HG03196 (cell line): ENCODE data around the gene KCNQ4.

Experiments
- ATAC-seq: cut with Tn5 transposase; IDR thresholded peaks from one replicate; pipeline ENCODE4 v1.9.1; 2021; ENCODE audit not compliant: unreplicated experiment

The KCNQ4 gene

DNA sequence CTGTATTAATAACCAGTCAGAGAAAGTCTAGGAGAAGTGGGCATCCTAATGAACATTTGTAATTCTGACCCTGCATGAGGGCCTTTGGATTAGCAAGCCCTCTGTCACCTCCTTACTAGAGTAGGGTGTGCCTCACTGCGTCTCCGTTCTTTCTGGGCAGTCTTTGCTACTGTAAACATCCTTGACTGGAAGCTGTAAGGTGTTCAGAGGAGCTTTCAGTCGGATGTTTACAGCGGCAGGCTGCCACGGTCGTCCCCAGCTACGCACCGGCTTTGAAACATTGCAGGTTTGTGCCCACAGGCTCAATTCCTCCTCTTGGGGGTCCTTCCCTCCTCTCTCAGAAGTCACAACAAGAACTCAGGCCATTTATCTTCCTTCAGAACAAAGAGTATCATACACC, 29.4 kb upstream of the KCNQ4 start:
- ATAC-seq, result no peak

DNA sequence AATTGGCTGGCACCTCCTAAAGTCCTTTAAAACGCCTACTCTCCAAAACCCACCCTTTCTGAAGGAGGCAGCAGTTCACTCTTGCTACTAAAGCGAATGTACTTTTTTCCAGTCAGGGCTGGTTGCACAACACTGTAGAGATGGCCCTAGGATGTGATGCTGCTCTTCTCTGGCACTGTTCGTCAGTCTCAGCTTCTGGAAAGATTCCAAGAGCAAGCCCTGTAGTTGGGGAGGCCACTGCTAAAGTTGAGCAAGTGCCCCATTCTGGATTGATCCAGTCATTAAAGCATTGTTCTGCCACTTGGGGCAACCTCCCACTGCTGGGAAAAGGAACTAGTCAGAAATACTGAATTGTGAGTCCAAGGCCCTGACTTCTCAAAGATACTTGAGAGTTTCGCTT, 28.5 kb upstream of the KCNQ4 start:
- no peak for ATAC-seq

DNA sequence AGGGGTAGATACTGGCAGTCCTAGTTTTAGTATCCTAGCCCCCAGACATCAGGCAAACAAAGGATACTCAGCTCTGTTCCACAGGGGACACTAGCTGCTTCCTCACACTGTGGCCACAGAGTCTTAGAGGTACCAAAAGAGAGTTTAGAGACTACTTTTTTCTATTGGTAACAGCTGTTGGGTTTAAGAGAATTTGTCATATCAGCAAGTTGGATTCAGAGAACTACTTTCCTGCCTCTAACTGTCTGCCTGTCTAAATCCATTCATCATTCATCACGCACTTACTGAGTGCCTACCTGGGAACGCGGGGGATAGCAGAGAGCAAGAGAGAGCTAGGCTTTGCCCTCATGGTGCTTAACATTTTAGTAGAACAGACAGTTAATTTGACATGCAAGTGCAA, 27.1 kb upstream of the KCNQ4 start:
- ATAC-seq, result no peak

DNA sequence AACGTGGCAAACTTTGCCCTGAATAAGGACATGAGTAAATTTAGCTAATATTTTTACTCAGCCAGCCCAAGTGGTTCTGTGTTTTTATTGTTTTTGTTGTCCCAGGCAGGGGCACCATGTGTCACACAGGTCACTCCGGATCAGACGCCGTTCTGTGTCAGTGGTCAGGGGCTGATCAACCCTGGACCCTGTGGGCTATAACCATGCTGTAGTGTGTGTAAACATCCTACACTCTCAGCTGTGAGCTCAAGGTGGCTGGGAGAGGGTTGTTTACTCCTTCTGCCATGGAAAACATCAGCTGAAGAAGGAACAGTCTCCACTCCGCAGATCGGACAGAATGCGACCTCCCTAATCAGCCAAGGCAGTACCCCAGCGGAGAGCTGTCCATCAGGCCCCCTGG, 26.5 kb upstream of the KCNQ4 start:
- ATAC-seq, result no peak

DNA sequence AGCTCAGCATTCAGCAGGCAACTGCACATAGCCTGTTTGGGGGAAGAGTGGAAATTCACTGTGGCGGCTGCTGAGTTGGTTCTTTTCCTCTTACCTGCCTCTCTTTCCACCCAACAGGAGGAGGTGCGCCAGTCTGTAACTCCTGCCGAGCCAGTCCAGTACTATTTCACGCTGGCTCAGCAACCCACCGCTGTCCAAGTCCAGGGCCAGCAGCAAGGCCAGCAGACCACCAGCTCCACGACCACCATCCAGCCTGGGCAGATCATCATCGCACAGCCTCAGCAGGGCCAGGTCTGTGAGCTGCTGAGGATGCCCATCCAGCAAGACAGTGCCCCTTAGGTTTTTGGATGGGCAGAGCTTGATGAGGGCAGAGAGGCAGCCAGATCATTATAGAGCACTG, 25.6 kb upstream of the KCNQ4 start:
- ATAC-seq, result no peak

DNA sequence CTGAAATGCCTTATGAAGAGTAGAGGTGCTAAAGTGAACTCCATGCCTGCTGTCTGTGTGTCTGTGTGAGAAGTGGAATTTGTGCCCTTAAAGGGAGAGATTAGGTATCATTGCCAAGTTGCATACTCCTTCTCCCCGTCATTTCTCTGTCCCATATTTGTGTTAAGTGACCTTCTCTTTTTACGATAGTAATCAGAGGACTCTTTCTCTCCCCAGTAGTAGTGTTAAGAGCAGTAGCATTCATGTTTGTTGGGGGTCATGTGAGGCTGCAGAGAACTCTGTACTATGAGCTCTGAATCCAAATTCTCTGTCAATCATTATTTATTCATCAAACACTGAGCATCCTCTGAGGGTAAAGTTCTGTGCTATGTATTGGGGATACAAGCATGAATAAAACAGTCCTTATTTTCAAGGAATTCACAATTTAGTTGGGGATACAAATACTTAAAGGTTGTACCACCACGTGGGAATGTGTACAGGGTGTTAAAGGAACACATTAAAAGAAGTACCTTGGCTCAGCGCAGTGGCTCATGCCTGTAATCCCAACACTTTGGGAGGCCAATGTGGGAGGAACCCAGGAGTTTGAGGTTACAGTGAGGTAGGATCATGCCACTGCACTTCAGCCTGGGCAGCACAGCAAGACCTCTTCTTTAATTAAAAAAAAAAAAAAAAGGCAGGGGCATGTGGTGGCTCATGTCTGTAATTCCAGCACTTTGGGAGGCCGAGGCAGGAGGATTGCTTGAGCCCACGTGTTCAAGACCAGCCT, 24.8 kb upstream of the KCNQ4 start:
- ATAC-seq, result no peak

DNA sequence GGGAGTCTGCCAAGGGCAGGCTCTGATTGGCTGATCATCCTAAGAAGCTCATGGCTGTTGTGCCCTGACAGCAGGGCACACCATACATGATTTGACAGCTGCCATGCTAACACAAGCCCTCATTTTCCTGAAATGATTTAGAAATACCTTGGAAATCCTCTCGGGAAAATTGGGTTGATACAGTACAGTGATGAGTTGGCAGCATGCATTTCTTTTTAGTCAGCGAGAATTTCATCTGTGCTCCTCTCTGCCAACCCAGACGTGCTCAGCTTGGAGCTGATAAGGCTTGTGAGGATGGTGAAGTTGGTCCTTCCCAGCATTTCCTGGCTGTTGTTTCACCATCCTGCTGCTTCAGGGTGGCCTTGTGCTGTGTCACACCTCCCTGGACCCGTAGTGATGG, 22.6 kb upstream of the KCNQ4 start:
- ATAC-seq, result no peak

DNA sequence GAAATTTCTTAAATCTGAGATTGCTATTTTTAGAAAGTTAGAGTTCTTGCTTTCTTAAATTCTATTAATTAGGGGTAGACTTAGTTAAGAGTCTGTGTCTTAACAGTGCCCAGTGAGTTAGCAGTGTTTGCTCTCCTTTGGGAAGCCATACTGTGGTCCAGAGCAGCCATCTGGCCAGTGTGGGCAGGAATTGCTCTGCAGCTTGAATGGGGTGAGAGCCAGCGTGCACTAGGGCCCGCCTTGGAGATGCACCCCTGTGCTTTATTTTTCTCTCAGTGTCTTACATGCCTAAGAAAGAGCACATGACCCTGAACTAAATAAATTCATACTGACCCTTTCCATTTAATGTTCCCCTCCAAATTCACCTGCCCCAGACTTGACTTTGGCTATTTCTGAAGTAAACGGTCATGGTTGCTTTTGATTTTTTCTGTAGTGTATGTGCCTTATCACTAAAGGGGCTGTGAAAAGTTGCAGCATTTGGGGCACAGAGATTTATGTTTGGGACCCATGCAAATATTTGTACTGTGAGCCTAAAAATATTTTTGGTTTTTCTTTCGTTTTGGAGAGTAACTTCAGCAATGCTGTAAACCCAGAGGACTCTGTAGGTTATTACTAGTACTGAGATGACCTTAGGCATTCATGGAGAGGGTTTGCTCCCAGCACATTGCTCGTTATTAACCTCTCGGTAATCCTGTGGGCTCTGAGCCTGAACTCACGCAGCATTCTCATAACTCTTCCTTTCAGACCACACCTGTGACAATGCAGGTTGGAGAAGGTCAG, 21.3 kb upstream of the KCNQ4 start:
- ATAC-seq, result no peak

DNA sequence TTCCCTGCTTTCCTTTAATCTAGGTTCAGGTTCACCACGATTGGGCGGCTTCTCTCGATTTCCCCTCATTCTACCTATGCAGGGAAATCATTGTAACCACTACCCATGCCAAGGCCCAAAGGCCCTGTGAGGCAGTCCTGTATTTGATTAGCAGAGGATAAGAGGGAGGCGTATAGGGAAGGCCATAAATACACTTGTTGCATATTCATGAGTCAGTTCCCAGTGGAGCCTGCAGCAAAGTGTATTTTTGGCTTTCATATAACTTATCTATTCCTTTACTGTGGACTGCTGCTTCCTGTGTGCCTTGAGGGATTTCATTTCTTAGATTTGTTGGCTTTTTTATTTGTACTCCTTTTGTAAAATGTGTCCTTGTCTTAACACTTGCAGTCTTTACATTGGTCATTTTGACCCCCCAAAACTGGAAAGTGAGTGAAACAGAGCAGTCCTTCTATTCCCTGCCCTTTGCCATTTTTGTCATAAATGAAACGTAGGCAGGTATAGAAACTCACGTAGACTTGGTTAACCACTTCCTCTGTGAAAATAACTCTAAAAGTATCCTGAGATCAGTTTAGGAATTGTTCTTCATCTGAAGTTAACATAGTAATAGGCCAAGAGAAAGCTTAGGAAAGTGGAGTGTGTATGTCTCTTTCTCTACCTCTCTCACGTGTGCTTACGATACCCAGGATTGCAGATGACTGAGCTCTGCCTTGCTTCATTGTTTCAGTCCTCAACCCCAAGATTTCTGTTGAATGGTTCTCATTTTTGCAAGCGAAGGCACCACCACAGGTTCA, 19.6 kb upstream of the KCNQ4 start:
- ATAC-seq, result no peak

- no peak for ATAC-seq
Measured at GRCh38 chr1:40764981-40765380, 18.6 kb upstream of the KCNQ4 start.

GRCh38 chr1:40766017-40766416, 17.6 kb upstream of the KCNQ4 start:
- no peak for ATAC-seq

- ATAC-seq, result no peak
Measured at GRCh38 chr1:40766560-40766959, 17.0 kb upstream of the KCNQ4 start.

- no peak for ATAC-seq
Measured at GRCh38 chr1:40768146-40768990, 15.2 kb upstream of the KCNQ4 start.

GRCh38 chr1:40769815-40770214, 13.8 kb upstream of the KCNQ4 start:
- no peak for ATAC-seq

DNA sequence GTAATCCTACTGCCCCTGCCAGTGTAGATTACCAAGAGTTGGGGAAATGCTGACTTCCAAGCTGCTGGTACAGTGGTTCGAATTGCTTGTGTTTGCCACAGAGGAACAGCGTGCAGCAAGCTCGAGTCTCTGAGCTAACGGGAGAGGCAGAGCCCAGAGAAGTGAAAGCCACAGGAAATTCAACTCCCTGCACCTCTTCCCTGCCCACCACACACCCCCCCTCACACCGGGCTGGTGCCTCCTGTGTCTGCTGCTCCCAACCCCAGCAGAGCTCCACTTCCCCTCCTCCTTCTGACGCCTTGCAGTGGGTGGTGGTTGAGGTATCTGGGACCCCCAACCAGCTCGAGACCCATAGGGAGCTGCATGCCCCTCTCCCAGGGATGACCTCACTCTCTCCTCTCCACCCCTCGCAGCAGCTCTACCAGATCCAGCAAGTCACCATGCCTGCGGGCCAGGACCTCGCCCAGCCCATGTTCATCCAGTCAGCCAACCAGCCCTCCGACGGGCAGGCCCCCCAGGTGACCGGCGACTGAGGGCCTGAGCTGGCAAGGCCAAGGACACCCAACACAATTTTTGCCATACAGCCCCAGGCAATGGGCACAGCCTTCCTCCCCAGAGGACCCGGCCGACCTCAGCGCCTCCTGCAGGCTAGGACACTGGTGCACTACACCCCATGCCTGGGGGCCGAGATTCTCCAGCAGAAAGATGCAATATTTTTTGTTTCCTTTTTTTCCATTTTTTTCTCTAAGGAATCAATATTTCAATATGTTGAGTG, 13.1 kb upstream of the KCNQ4 start:
- ATAC-seq, result no peak

GRCh38 chr1:40772146-40772955, 11.2 kb upstream of the KCNQ4 start:
- ATAC-seq, result no peak

DNA sequence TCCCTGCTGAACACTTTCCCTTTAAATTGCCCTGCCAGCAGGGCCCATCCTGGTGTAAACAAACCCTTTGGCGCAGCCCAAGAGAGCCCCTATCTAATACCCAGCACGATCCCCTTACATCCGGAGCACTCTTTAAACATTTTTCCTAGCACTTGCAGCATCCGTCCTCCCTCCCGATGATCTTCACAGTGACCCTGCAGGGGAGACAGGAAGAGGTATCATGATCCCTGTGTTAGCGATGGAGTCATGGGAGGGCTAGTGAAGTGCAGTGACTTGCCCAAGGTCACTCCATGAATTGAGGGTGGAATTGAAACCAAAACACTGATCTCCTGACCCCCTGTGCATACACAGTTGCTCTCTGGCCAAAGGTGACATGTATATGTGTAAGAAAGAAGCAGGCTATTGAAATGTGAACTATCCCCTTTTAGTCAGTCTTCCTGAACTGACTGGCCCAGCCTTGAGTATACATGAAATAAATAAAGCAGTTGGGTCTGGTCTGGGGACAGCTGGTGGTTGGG, 9.8 kb upstream of the KCNQ4 start:
- no peak for ATAC-seq

DNA sequence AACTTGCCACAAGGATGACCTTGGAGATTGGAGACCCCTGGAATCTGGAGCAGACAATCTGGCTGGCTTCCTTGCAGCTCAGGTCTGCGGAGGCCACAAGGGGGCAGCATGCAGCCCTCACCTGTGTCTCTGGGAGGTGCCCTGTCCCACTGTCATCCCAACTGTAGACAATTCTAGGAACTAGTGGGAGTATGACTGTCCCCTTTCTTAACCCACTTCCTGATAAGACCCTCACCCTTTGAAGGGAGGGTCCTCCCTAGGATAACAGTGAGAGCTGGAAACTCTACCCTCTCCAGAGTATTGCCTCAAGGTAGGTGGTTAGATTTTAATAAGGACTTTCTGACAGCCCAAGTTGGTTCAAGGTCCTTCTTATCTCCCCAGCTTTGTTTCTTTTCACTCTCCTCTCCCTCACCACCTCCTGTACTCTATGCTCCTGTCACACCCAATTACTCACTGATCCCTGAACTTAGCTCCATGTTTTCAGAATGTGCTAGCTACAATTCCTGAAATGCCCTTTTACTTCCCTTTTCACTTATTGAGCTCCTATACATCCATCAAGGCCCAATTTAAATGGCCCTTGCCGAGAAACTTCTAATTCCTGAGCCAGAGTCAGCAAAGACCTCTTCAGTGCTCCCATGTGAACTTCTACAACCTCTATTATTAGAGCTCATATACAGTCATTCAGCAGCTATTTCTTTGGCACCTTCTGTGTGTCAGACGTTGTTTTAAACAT, 9.2 kb upstream of the KCNQ4 start:
- ATAC-seq, result no peak
